ENCODE measurements around the gene PSME3. TPM values are rescaled to one million over a fixed set of nuclear protein-coding genes. Genes with fewer than 3 reads are reported as not detected.

PSME3 gene
- polyA plus RNA-seq, 1 donor from 2014 or later = 56.6 TPM

DNA sequence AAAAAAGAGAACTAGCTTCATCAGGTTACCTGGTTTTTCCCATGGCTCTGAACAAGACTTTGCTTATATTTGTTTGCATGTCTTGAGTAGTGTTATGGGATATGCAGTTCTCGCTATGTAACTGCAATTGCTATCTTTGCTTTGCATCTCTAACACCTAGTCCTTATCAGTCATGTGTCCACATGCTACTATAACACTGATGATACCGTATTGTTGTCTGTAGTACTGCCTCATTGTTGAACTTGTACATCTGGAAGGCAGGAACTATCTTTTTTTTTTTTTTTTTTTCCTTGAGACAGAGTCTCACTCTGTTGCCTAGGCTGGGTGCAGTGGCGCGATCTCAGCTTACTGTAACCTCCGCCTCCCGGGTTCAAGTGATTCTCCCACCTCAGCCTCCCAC, 2.5 kb downstream of the PSME3 start:
- Histone ChIP-seq H3F3A (ENCODE audit: insufficient read depth, low read length, poor library complexity, severe bottlenecking) (no peaks in the 10 kb centered on the region), H3K27me3 (ENCODE audit: insufficient read depth, low read depth, low read length) (no peaks in the 10 kb centered on the region), H3K27ac (ENCODE audit: low read length) (no peak overlapping the region), H3K9me2 (ENCODE audit: insufficient read depth, low read length) (no peaks in the 10 kb centered on the region), H3K9ac (ENCODE audit: low read length) (no peak overlapping the region), H3K4me3 (ENCODE audit: low read length) (no peak overlapping the region), H3K4me2 (ENCODE audit: low read length) (no peak overlapping the region), H3K79me2 (replicated peaks; ENCODE audit: insufficient read depth, low read length) (peaks cover 19% of the 10 kb centered on the region), H2AFZ (ENCODE audit: low read depth, low read length) (no peak overlapping the region), H3K9me3 (ENCODE audit: low read length) (no peaks in the 10 kb centered on the region), H3K36me3 (ENCODE audit: insufficient read depth, low read length) (no peaks in the 10 kb centered on the region), H4K20me1 (ENCODE audit: insufficient read depth) (no peaks in the 10 kb centered on the region)
- TF ChIP-seq SMC3 (conservative IDR thresholded peaks at IDR 0.05; ENCODE audit: poor library complexity) = no peak
- TF ChIP-seq POLR2AphosphoS5 (IDR thresholded peaks at IDR 0.05) = no peak
- no peak for TF ChIP-seq EP300 (conservative IDR thresholded peaks at IDR 0.05; ENCODE audit: poor library complexity, severe bottlenecking)
- no peak for TF ChIP-seq EZH2 (IDR thresholded peaks at IDR 0.05; ENCODE audit: borderline replicate concordance, insufficient read depth, low read length, poor library complexity, severe bottlenecking)
- TF ChIP-seq REST (IDR thresholded peaks at IDR 0.05; ENCODE audit: borderline replicate concordance) = no peak
- no peak for TF ChIP-seq CTCF (IDR thresholded peaks at IDR 0.05; ENCODE audit: poor library complexity, severe bottlenecking)
- no peak for TF ChIP-seq RAD21 (conservative IDR thresholded peaks at IDR 0.05)
- no peak for TF ChIP-seq MXI1 (conservative IDR thresholded peaks at IDR 0.05; ENCODE audit: poor library complexity, severe bottlenecking)
- no peak for TF ChIP-seq TAF1 (IDR thresholded peaks at IDR 0.05; ENCODE audit: low read depth)

GRCh38 chr17:42841975-42842685, 8.9 kb downstream of the PSME3 start:
- TF ChIP-seq POLR2AphosphoS5 (IDR thresholded peaks at IDR 0.05) (no peak), TAF1 (IDR thresholded peaks at IDR 0.05; ENCODE audit: low read depth) (no peak)
- Histone ChIP-seq H3K27ac (ENCODE audit: low read length) (no peak overlapping the region), H2AFZ (ENCODE audit: low read depth, low read length) (no peak overlapping the region), H3K9ac (ENCODE audit: low read length) (no peak overlapping the region), H3K27me3 (ENCODE audit: insufficient read depth, low read depth, low read length) (no peaks in the 10 kb centered on the region), H4K20me1 (ENCODE audit: insufficient read depth) (no peaks in the 10 kb centered on the region), H3K36me3 (ENCODE audit: insufficient read depth, low read length) (no peaks in the 10 kb centered on the region), H3K9me2 (ENCODE audit: insufficient read depth, low read length) (no peaks in the 10 kb centered on the region), H3K4me2 (ENCODE audit: low read length) (no peak overlapping the region), H3F3A (ENCODE audit: insufficient read depth, low read length, poor library complexity, severe bottlenecking) (no peaks in the 10 kb centered on the region), H3K79me2 (replicated peaks; ENCODE audit: insufficient read depth, low read length) (no peaks in the 10 kb centered on the region), H3K9me3 (ENCODE audit: low read length) (no peaks in the 10 kb centered on the region), H3K4me3 (ENCODE audit: low read length) (no peak overlapping the region)

All from neural cell (in vitro differentiated cells).